Measurements from ENCODE around the gene NPLOC4.

NPLOC4 gene

GRCh38 chr17:81545160-81545949 is 91.6 kb downstream of the NPLOC4 start:
- no peak for DNase-seq

GRCh38 chr17:81544281-81544974 is 92.5 kb downstream of the NPLOC4 start:
- no peak for DNase-seq

GRCh38 chr17:81543756-81544155 is 93.2 kb downstream of the NPLOC4 start:
- DNase-seq: no peak

- DNase-seq: no peak
These were observed 93.6 kb downstream of the NPLOC4 start for GRCh38 chr17:81543339-81543675.

- no peak for DNase-seq
These were observed 94.2 kb downstream of the NPLOC4 start for GRCh38 chr17:81542431-81543338.

GRCh38 chr17:81541123-81541522 is 95.8 kb downstream of the NPLOC4 start:
- DNase-seq: no peak

- DNase-seq: no peak
These were observed 96.3 kb downstream of the NPLOC4 start for GRCh38 chr17:81540676-81541027.

GRCh38 chr17:81539961-81540675 is 96.8 kb downstream of the NPLOC4 start:
- DNase-seq: no peak

DNA sequence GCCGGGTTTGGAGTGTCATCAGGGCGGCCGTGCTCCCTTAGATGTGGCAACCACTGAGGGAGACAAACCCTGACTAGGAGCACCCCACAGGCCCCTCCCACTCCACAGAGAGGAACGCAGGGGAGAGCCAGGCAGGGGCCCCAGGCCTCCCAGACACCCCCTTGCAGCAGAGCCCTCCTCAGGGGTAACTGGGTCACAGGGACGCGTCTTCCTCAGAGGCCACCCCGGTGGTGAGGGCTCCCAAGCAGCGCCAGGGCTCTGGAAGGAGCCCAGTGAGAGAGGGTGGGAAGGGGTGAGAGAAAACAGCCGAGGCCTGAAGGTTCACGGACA is 97.4 kb downstream of the NPLOC4 start:
- no peak for DNase-seq

DNA sequence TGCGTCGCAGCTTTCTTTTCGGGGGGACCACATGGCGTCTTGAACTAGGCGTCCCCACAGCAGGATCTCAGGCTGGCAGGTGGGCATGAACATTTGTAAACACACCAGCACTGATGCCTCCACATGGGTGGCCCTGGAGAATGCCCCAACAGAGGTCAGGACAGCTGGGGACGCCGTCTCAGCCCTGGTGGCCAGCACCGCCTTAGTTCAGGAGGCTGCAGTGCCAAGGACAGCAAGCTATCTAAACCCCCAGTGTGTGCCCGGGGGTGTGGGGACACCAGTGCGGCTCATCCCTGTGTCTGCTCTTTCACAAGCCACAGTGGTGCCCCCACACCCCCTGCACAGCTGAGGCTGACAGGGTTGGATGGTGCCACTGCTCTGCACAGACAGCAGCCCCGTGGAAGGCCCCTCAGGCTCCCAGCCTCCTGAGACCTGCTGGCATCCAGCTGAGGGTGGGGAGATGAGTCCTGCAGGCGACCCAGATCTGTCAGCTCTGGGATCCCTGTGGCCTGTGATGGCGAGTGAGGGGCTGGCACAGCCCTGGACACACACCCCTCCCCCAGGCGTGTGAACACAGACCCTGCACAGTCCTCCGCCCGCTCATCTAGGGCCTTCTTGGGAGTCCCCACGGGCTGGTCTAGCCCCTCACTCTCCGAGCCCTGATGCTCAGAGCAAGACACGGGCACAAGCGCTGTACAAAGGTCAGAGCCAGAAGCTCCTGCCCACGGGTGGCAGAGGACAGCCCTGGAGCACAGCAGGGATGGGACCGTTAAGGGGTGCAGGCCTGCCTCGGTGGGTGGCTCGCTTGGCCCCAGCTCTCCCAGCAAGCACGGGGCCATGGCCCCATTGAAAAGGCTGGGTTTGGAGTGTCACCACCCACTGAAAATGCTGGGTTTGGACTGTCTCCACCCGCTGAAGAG is 98.0 kb downstream of the NPLOC4 start:
- no peak for DNase-seq

DNA sequence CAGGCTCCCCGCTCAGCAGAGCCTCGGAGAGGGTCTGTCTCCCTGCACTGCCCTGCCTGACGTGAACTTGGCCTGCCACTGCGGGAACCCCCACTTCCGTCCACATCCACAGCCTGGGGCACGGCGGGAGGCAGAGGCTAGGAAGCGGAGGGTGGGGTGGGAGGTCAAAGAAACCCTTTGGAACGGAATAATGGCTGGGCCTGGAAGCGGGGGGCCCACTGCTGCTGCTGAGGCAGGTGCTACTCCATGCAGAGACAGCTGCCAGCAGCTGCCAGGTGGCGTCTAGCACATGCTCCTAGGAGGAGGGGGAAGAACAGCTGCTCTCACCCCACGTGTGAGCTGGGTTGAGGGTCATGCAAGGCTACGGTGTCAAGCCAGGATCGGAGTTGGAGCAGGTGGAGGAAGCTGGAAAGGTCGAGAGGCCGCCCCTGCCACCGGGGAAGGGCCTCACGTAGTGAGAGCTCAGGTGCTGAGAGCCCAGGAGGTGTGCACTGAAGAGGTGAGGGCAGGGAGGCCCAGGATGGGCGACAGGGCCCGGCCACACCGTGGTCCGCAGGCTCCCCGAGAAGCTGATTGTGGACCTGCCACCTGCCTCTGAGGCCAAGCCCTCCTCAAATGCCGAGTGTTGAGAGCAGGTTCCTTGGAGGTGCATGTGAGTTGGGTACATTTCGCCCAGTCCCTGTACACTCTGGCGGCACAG is 98.9 kb downstream of the NPLOC4 start:
- no peak for DNase-seq

GRCh38 chr17:81537343-81537855 is 99.5 kb downstream of the NPLOC4 start:
- peak; percentile 24 to 31 for DNase-seq

- no peak for DNase-seq
These were observed 100.3 kb downstream of the NPLOC4 start for GRCh38 chr17:81536299-81537290.

GRCh38 chr17:81535480-81536298 is 101.2 kb downstream of the NPLOC4 start:
- DNase-seq: no peak

DNA sequence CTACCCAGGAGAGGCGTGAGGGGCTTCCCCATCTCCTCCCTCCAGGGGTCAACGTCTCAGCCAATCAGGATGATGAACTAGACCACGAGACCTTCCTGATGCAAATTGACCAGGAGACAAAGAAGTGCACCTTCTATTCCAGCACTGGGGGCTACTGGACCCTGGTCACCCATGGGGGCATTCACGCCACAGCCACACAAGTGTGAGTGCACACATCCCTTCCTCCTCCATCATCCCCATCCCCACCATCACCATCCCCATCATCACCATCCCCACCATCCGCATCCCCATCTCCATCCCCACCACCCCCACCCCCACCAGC is 101.9 kb downstream of the NPLOC4 start:
- DNase-seq: no peak

GRCh38 chr17:81534157-81535006 is 102.5 kb downstream of the NPLOC4 start:
- no peak for DNase-seq

DNA sequence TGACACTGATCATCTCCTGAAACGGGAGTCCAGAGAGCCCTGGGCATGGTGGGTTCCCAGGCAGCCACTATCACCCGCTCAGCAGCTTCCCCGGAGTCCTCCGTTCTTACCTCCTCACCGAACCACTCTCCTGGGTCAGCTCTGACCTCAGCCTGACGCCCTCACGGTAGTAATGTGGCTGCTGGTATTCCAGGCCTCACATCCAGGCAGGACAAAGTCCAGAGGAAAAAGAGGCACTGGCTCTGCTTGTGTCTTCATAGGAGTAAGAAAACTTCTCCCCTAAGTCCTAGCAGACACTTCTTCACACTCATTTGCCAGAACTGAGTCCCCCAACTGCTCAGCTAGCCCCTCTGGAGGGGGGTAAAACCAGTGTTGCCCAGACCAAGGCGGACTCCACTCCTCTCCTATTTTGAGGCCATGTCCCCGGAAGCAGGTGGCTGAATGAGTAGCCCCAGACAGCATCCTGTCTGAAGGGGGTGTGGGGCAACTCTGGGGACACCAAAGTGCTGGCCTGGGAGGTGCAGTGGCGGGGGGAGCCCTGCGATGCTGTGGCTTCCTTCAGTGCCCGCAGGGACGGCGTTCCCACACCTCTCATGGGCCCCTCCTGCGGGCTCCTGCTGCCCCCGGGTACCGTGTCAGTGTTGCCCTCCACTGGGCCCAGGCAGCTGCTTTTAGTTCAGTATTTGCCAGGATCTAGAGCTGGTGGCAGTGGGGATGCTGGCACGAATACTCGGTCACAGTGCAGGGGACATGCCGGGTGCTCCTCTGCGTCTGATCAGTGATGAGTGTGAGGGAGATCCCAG is 103.4 kb downstream of the NPLOC4 start:
- no peak for DNase-seq

Data from activated CD4-positive, alpha-beta T cell treated with anti-CD3 and anti-CD28 coated beads for 4 hours (primary cell).